ENCODE measurements around the gene HSPB3.

DNA sequence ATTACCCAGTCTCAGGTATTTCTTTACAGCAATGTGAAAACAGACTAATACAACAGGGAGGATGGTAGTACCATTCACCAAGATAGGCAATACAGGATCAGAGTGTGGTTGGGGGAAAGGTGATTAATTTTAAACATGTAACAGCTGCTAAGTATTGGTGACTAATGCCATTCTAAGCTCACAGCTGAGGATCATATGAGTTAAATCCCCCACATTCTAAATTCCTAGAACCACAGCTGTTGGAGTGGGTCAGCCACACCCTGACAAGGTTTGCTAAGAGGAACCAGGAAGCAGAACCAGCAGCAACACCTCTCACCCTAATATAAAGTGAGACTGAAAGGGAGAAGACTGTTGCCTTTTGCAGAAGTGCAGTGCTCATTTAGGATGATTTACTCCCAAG is 24.8 kb downstream of the HSPB3 start:
- TF ChIP-seq, protein P1, sequence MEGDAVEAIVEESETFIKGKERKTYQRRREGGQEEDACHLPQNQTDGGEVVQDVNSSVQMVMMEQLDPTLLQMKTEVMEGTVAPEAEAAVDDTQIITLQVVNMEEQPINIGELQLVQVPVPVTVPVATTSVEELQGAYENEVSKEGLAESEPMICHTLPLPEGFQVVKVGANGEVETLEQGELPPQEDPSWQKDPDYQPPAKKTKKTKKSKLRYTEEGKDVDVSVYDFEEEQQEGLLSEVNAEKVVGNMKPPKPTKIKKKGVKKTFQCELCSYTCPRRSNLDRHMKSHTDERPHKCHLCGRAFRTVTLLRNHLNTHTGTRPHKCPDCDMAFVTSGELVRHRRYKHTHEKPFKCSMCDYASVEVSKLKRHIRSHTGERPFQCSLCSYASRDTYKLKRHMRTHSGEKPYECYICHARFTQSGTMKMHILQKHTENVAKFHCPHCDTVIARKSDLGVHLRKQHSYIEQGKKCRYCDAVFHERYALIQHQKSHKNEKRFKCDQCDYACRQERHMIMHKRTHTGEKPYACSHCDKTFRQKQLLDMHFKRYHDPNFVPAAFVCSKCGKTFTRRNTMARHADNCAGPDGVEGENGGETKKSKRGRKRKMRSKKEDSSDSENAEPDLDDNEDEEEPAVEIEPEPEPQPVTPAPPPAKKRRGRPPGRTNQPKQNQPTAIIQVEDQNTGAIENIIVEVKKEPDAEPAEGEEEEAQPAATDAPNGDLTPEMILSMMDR (conservative IDR thresholded peaks at IDR 0.05 in 1 of 2, IDR thresholded peaks at IDR 0.05 in 1 of 2; ENCODE audit: low read depth in 1 of 2, low read length in 2 of 2): no peak
- no peak for TF ChIP-seq EZH2 (IDR thresholded peaks at IDR 0.05; ENCODE audit: low read length, missing control alignments)
